ENCODE data around the gene CTF1.

DNA sequence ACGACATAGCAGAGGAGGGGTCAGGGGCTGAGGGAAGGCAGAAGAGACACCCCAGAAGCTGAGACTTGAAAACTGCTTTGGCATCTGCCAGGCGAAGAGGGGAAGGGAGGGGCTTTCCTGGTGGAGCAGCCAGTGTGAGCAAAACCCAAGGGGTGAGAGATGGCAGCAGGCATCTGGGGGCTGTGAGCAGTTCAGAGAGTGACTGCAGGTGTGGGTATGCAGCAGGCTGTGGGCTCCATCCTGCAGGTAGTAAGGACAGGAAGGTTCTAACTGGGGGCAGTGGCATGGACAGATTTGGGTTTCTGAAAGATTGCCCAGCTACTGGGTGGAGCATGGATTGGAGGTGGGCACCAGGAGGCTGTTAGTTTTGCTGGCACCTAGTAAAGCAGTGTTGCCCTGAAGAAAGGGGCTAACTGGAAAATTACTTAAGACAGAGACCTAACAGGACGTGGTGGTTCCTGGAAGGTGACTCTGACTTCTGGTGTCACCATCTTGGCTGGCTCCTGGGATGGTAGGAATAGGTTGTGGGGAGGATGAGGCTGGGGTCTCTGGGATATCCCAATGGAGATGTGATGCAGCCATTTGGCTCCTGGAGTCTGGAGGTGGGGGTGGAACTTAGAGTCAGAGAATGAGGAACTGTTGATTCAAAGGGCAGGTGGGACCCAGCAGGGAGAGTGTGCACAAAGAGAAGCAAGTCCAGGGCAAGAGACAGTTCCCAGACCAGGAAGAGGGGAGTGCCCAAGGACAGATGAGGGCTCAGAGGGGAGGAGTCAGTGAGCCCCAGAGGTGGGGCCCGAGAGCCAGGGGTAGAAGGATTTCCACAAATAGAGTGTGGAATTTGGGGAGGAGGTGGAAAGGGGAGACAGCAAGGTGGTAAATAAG lies 13.7 kb upstream of the CTF1 start:
- no peak for TF ChIP-seq POLR2A (IDR thresholded peaks at IDR 0.05)
- TF ChIP-seq, protein P1, sequence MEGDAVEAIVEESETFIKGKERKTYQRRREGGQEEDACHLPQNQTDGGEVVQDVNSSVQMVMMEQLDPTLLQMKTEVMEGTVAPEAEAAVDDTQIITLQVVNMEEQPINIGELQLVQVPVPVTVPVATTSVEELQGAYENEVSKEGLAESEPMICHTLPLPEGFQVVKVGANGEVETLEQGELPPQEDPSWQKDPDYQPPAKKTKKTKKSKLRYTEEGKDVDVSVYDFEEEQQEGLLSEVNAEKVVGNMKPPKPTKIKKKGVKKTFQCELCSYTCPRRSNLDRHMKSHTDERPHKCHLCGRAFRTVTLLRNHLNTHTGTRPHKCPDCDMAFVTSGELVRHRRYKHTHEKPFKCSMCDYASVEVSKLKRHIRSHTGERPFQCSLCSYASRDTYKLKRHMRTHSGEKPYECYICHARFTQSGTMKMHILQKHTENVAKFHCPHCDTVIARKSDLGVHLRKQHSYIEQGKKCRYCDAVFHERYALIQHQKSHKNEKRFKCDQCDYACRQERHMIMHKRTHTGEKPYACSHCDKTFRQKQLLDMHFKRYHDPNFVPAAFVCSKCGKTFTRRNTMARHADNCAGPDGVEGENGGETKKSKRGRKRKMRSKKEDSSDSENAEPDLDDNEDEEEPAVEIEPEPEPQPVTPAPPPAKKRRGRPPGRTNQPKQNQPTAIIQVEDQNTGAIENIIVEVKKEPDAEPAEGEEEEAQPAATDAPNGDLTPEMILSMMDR (IDR thresholded peaks at IDR 0.05): no peak

Data from lower leg skin (tissue), 3 donors.